Urothelium cell line (cell line): ENCODE results near the gene EPHA2.

Experiments used
- DNase-seq: peaks from one replicate; pipeline ENCODE4 v3.0.0; 2011; ENCODE audit warnings: low spot score, mixed read lengths
- FAIRE-seq: peaks from 2 replicates; lab custom pipeline; 2011; peaks lifted over from hg19 to GRCh38; lab: Jason Lieb, UNC

Gene EPHA2

DNA sequence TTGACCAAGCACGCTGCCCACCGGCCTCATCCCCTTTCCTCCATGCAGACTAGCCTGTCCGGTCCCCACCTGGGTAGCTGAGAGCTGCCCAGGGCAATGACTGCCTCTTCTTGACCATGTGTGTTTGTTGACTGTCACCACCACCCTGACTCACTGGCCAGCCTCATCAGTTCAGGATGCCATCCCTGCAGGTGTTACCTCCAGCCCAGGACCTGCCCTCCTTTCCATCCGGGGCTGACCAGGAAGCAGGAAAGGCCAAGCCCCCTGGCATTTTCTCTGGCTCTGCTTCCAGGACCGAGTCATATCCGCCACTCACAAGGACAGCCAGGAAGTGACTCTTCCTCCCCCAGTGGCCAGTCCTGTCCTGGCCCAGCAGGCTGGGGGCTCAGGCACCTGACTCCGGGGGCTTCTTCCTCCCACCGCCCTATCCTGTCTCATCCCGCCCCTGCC lies 17.1 kb downstream of the EPHA2 start:
- FAIRE-seq: no peak
- no peak for DNase-seq

- no peak for FAIRE-seq
- no peak for DNase-seq
Measured at GRCh38 chr1:16137890-16138467, 17.9 kb downstream of the EPHA2 start.

DNA sequence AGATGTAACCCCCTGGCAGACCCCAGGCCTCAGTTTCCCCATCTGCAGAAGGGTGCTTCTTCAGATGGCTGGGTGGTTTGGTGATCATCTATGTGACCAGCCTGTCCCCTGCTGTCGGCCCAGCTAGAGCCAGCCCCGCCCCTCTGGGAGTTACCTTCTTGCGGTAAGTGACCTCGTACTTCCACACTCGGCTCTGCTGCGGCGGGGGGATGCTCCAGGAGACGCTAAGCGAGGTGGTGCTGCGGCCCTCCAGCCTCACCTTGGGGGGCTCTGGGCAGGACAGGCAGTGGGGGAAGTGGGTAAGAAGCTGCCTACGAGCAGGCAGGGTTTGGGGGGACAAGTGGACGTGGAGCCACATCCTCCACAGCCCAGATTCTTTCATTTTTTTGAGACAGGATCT lies 20.4 kb downstream of the EPHA2 start:
- FAIRE-seq (no peak), DNase-seq (no peak)

DNA sequence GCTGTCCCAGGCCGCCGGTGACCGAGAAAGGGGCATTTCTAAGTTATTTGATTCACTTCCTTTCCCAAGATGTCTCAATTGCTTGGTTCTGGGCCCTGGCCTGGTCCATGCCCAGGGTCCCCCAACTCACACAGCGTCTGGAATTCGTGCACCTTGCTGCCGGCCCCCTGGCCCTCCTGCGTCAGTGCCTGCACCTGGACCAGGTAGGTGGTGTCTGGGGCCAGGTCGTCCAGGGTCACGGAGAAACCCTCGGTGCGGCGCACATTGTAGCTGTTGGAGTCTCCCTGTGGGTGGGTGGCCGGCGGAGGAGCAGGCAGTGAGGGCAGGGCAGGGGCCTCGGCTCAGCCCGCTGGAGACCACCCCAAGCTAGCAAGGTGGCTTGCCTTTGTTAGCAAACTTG lies 21.0 kb downstream of the EPHA2 start:
- FAIRE-seq (no peak), DNase-seq (no peak)

DNA sequence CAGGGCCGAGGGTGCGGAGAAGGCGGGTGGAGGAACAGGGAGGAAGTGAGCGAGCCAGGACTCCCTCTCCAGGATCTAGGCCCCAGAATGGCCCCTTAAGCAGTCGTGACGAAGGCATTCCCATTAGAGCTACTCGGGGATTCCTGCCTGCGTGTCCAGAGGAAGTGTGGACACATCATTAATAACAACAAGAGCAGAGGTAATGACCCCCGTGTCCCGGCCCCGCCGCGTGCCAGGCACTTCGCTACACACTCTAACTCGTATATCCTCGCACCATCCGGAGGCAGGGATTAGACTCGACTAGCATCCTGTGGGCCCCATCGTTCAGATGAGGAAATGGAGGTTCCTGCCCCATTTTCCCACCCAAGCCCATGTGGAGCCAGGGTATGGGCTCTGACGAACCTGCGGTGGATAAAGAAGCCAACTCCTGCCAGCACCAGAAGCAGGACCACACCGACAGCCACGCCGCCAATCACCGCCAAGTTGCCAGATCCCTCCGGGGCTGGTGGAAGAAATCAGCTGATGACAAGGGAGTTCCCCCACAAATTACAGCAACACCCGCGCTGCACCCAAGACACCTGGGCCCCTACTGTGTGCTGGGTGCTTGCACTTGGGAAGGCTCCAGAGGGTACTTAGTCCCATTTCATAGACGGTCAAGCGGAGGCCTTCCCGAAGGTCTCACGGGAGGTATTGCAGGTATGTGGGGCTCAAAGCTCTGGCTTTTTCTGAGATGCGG lies 21.6 kb downstream of the EPHA2 start:
- DNase-seq (no peak), FAIRE-seq (no peak)

DNA sequence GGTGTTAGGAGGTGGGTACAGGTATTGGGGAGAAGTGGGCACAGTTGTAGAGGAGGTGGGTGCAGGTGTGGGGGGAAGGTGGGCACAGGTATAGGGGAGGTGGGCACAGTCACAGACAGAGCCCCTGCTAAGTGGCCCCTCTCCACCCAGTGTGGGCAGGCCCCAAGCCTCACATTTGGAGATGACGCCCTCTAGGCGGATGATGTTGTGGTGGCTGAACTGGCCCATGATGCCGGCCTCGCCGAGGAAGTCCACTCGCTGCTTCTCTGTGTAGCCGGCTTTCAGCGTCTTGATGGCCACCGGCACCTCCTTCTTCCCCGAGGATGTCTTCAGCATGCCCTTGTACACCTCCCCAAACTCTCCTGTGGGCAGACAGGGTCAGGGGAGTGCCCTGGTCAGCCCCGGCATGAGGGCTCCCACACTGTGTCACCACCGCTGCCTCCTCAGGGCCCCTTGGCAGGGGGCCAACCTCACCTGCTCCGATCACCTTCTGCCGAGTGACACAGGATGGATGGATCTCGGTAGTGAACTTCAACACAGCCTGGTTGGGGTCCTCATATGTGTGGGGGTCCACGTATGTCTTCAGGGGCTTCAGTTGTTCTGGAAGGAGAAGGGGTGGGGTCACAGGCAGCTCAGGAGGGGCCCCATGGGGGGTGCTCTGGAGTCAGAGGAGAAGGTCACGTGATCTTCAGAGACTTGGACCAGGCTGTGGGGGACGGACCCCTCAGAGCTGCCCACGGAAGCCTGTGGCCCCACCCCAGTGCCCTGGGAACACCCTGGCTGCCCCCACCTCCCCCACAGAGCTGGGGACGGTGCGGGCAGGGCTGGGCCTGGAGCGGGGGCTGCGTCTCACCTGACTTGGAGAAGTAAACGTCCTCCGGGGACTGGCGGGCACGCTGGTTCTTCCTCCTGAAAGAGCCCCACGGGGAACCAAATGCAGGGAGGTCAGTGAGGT lies 22.6 kb downstream of the EPHA2 start:
- DNase-seq: no peak
- no peak for FAIRE-seq

DNA sequence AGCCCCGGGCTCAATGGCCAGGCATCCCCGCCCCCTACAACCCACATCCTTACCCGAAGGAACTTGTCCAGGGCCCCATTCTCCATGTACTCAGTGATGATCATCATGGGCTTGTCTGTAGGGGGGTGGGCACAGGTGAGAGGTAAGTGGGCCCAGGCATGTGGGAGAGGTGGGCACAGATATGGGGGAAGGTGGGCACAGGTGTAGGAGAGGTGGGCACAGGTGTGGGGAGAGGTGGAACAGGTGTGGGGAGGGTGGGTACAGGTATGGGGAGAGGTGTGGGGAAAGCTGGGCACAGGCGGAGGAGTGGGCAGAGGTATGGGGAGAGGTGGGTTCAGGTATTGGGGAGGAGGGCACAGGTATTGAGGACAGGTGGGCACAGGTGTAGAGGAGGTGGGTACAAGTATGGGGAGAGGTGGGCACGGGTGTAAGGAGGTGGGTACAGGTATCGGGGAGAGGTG lies 23.5 kb downstream of the EPHA2 start:
- FAIRE-seq (no peak), DNase-seq (no peak)

DNA sequence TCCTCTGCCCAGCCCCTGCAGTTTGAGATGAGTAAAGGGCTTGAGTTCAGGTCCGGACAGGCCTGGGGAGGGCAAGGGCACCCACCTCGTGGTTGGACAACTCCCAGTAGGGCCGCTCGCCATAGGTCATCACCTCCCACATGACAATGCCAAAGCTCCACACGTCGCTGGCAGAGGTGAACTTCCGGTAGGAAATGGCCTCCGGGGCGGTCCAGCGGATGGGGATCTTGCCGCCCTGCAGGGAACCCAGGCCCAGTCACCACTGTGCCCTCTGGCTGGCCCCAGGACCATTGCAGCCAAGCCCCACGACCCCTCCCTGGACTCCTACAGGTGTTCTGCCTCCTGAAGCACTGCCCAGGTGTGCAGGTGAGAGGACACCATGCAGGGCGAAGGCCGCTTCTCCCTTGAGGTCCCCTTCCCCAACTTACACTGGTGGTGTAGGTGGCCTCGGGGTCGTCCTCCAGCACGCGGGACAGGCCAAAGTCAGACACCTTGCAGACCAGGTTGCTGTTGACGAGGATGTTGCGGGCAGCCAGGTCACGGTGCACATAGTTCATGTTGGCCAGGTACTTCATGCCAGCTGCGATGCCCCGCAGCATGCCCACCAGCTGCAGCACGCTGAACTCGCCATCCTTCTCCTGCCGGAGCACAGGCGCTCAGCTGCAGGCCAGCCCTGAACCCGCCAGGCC lies 24.1 kb downstream of the EPHA2 start:
- FAIRE-seq (no peak), DNase-seq (no peak)

GRCh38 chr1:16130827-16131226 lies 25.0 kb downstream of the EPHA2 start:
- DNase-seq: no peak
- FAIRE-seq: no peak

DNA sequence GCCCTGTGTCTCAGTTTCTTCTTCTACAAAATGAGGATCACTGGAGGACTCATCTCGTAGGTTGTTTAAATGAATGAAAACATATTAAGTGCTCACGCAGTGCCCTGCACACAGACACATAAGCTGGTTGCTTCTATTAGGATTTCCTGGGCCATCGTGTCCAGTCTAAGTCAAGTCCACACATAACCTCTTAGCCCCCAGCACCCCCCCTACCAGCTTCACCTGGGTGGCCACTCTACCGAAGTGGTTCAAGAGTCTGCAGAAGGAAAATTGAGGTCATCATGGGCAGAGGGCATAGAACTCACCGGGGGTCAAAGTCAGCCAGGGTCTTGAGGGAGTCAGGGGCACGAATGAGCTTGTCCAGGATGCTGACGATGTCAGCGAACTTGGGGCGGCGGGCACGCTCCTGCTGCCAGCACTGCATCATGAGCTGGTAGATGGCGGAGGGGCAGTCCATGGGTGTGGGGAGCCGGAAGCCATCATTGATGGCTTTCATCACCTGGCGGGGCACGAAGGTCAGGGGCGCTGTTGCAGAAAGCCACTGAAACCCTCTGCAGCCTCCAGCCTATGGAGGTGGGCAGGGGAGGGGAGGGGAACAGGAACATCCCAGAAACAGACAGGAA lies 25.8 kb downstream of the EPHA2 start:
- DNase-seq (no peak), FAIRE-seq (no peak)

DNA sequence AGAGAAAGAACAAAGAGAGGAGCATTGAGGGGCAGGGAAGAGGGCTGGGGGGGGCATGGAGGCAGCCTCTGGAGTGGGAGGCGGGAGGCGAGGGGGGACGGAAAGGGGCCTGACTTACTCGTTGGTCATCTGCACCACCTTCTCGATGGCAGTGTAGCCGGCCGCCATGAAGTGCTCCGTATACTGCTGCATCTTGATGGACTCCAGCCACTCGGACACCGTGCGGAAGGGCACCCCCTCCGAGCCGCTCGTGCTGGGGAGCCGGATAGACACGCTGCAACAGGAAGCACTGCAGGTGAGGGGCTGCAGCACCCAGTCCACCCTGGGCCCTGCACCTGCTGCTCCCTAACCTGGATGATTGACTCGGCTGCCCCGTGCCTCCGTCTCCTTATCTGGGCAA lies 26.6 kb downstream of the EPHA2 start:
- no peak for DNase-seq
- FAIRE-seq: no peak

DNA sequence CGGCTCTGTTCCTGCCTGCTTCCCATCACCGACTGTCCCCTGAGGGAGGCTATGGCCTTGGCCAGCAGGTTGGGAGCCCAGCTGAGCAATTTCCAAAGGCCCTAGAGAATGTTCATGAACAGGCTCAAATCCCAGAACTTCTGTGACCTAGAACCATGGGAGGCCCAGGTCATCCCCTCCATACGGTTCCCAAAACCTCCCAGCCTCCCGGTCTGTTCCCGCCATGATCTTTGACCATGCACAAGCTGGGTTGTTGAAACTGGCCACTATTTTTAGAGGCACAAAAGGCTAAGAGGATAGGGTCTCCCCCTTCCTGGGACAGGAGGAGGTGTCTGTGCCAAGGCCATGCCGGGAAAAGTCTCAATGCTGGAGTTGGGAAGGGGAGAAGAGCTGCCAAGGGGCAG lies 27.5 kb downstream of the EPHA2 start:
- no peak for DNase-seq
- no peak for FAIRE-seq

DNA sequence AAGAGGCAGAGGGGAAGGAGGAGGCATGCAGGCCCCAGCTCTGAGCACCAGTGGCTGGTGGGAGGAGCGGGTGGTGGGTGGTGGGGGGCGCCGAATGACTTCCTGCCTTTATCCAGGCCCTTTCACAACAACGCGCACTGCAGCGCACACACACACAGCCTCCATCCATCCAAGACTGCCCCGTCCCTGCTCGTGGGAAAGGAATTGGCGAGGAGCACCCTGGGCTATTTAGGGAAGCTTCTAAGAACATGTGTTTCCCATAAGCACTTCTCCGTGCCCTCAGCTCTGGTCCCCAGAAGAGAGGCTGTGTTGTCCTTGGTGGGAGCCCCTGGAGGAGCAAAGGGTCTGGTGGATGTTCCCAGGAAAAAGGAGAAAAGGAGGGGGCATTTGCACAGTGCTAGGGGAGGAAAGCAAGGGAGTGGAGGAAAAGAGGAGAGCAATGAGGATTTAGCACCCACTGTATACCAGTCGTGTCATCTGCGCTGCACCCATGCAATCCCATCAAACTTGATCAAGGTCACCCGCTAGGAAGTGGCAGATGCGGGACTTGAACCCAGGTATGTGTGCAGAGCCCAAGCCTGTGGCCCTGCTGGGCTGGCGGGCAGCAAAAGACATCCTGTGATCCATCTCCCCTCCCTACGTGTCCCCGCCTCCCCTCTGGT lies 28.1 kb downstream of the EPHA2 start:
- no peak for FAIRE-seq

GRCh38 chr1:16126743-16127515 lies 28.9 kb downstream of the EPHA2 start:
- no peak for DNase-seq
- FAIRE-seq: no peak

More for the DNA sequence above, 28.1 kb downstream of the EPHA2 start:
- no peak for DNase-seq

DNA sequence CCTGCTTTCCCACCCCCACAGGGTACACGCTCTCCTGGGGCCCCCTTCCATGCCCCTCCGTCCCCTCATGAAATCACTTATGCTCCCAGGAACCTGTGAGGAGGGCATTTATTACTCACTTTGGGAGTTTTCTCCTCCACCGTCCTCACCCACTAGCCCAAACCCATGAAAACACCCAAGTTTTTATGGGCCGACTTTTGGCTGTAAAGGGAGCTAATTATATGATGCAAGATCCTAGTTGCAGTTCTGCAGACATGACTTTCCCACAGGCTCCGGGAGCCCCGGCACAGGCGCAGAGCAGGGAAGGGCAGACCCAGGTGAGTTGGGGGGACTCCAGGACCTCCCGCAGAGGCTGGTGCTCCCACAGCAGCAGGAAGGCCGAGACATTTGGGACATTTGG lies 29.7 kb downstream of the EPHA2 start:
- DNase-seq (no peak), FAIRE-seq (no peak)

GRCh38 chr1:16125483-16125882 lies 30.4 kb downstream of the EPHA2 start:
- no peak for FAIRE-seq
- no peak for DNase-seq

GRCh38 chr1:16125088-16125470 lies 30.8 kb downstream of the EPHA2 start:
- FAIRE-seq (no peak), DNase-seq (no peak)

- FAIRE-seq (no peak), DNase-seq (no peak)
Measured at GRCh38 chr1:16124377-16125087, 31.3 kb downstream of the EPHA2 start.

- no peak for DNase-seq
- FAIRE-seq: no peak
Measured at GRCh38 chr1:16122916-16123315, 33.0 kb downstream of the EPHA2 start.
